Airway epithelial cell (primary cell): Measurements from ENCODE around the gene ARR3. TPM values are rescaled to one million over a fixed set of nuclear protein-coding genes. Genes with fewer than 3 reads are reported as not detected.

Experiments
- total RNA-seq: library from RNA; depleted of rRNA; stranded (reverse); fragments of >200 nt; gene quantifications from 2 replicates; pipeline ENCODE4 v1.2.3, GENCODE V29; 2015

The ARR3 gene
- total RNA-seq, result not detected in 2 replicates

DNA sequence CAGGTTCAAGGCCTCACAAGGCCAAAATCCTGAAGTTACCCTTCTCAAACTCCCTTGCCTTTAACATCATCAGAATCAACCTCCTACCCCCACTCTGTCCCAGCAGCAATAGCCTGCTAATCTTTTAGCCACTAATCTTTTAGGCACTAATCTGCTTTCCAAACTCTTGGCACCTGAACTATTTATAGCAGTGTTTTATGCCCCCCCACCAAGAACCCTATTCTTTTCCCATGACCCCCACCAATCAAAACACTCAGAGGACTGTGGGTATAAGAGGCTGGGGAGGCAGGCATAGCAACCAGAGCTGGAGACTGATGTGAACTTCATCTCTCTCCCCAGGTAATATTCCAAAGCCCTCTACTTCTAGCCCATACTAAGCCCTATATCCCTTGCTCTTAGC, at the start of gene ARR3:
Gene ARR3 (plus strand): TSS at position 301 of the 400 bp plus-strand sequence. CDS start 1,052 bp downstream, outside the sequence.

GRCh38 chrX:70234355-70234754, 33.8 kb upstream of the ARR3 start, which contains the start of gene AWAT1:
AWAT1 (plus strand) TSS chrX:70234655; CDS start chrX:70234696, 41 bp downstream.

GRCh38 chrX:70260104-70260503, 8.0 kb upstream of the ARR3 start, which contains the start of gene P2RY4:
P2RY4 (minus strand) TSS chrX:70260204; CDS start chrX:70259624, 580 bp downstream.

GRCh38 chrX:70281951-70282350, 13.8 kb downstream of the ARR3 start, which contains the start of gene RAB41:
RAB41 (plus strand) TSS chrX:70282172; CDS start chrX:70282218, 46 bp downstream.

DNA sequence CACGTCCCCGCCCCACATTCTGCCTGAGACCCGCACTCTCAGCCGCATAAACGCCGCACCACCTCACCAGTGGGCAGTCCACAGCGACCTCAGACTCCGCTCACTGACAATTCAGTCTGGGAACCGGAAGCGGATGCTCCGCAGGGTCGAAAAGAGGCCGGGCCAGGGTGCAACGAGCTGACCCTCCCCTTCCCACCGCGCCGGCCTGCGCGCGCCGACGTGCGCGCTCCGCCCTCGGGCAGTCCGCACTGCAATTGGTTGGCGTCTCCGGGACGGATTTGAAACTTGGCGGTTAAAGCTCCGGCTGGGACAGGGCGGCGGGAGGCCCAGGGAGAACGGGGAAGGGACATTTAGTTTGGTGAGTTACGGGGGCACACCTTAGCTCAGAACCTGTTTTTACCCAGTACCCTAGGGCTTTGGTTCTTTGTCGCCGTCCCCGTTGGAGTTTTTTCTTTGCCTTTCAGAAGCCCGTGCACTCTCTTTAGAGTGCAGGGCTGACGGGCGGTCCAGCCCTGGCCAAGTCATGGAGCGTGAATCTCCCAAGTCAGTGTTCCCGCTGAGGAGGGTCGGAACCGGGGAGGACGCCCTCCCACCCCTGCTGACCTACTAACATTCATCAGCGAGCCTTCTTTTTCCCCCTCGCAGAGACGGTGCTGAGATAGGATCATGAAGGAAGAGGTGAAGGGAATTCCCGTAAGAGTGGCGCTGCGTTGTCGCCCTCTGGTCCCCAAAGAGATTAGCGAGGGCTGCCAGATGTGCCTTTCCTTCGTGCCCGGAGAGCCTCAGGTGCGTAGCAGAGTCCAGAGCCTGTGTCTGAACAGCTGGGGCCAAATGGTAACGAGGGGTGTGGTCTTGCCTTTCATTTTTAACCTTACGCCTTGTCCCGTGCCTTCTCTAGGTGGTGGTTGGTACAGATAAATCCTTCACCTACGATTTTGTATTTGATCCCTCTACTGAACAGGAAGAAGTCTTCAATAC, 21.9 kb downstream of the ARR3 start, which contains the start of the genes KIF4A and PDZD11:
Gene KIF4A (plus strand): TSS at position 312 of the 978 bp plus-strand sequence. CDS start 355 bp downstream, at position 667.
Gene PDZD11 (minus strand): TSS at position 135 of the 978 bp plus-strand sequence. CDS start 586 bp downstream, outside the sequence.

Other genes with a start within 250 kb of the ARR3 start
- gene AWAT2, start 218.4 kb upstream of the ARR3 start, total RNA-seq, result not detected in 2 replicates
- gene OTUD6A, start 205.9 kb upstream of the ARR3 start, total RNA-seq, result not detected in 2 replicates
- 44.7 and 45.2 TPM in 2 replicates for gene IGBP1, start 134.9 kb upstream of the ARR3 start, total RNA-seq
- not detected in 2 replicates for gene DGAT2L6, start 90.9 kb upstream of the ARR3 start, total RNA-seq
- gene AWAT1, start 33.7 kb upstream of the ARR3 start, total RNA-seq, result not detected in 2 replicates
- gene P2RY4, start 8.1 kb upstream of the ARR3 start, total RNA-seq, result 0.21 TPM in 1 of 2 replicates, not detected in the other
- gene RAB41, start 13.8 kb downstream of the ARR3 start, total RNA-seq, result not detected in 2 replicates
- gene PDZD11, start 21.6 kb downstream of the ARR3 start, total RNA-seq, result 52.3 and 58.8 TPM in 2 replicates
- gene KIF4A, start 21.8 kb downstream of the ARR3 start, total RNA-seq, result 9.3 and 11.4 TPM in 2 replicates
- 0.19 and 0.92 TPM in 2 replicates for gene GDPD2, start 155.0 kb downstream of the ARR3 start, total RNA-seq
- 9.5 and 21.0 TPM in 2 replicates for gene DLG3, start 176.5 kb downstream of the ARR3 start, total RNA-seq